Cardiac fibroblast (primary cell): ENCODE results near the gene EIF3I.

Experiments
- DNase-seq, 2 donors: peaks; one replicate each; pipeline versions ENCODE4 v3.0.0 to v3.0.0-alpha.2; 2010; ENCODE audit warnings: low read depth in 2 of 2
- H3K4me3 ChIP-seq, 2 donors: replicated peaks in 1 of 2; 1 replicate in 1 of 2; 2 replicates in 1 of 2; pipeline ENCODE4 v1.5.1; 2011; ENCODE audit warnings: low read depth in 2 of 2, low read length in 2 of 2, mild to moderate bottlenecking in 2 of 2, moderate library complexity in 1 of 2
- CTCF ChIP-seq: IDR thresholded peaks from one replicate; pipeline ENCODE4 v1.5.1; 2011; ENCODE audit warnings: low read depth, mild to moderate bottlenecking, low read length, inconsistent platforms

EIF3I gene

GRCh38 chr1:32180186-32181060, 41.8 kb upstream of the EIF3I start:
- TF ChIP-seq CTCF, result no peak
- H3K4me3 ChIP-seq, result peak overlapping the region; percentile 67 to 76
- DNase-seq, result peak; percentile 52 to 73

GRCh38 chr1:32181065-32181464, 41.1 kb upstream of the EIF3I start:
- TF ChIP-seq CTCF, result no peak
- H3K4me3 ChIP-seq, result peak overlapping the region; percentile 67 to 76
- no peak for DNase-seq

GRCh38 chr1:32181563-32181962, 40.6 kb upstream of the EIF3I start:
- DNase-seq, result no peak
- no peak for TF ChIP-seq CTCF
- peak overlapping the region; percentile 67 to 76 for H3K4me3 ChIP-seq

- peak overlapping the region; percentile 13 to 76 for H3K4me3 ChIP-seq
These were observed 40.1 kb upstream of the EIF3I start for GRCh38 chr1:32182060-32182459.

GRCh38 chr1:32184650-32185049, 37.6 kb upstream of the EIF3I start:
- no peak for TF ChIP-seq CTCF
- H3K4me3 ChIP-seq, result no peak overlapping the region
- no peak for DNase-seq

More at GRCh38 chr1:32182060-32182459, 40.1 kb upstream of the EIF3I start:
- no peak for TF ChIP-seq CTCF
- DNase-seq, result peak in 1 of 2 donors; percentile 34

GRCh38 chr1:32186077-32186476, 36.1 kb upstream of the EIF3I start:
- H3K4me3 ChIP-seq, result no peak overlapping the region
- no peak for TF ChIP-seq CTCF
- DNase-seq, result no peak
